8988T (cell line): ENCODE measurements around the gene FNDC11.
"Not testable (repeated sequence)": the region's sequence is repeated elsewhere in the genome, so short reads cannot be mapped to it uniquely, and the experiment has no call there.

Experiments
- DNase-seq: peaks from one replicate; pipeline ENCODE4 v3.0.0; 2011

The FNDC11 gene

GRCh38 chr20:63555661-63556381, 1.9 kb downstream of the FNDC11 start:
- DNase-seq, result no peak

- DNase-seq, result no peak
Observed at GRCh38 chr20:63556873-63557478, 3.0 kb downstream of the FNDC11 start.

- DNase-seq, result no peak
Observed at GRCh38 chr20:63557481-63557891, 3.5 kb downstream of the FNDC11 start.

- DNase-seq, result no peak
Observed at GRCh38 chr20:63558804-63559484, 5.0 kb downstream of the FNDC11 start.

- DNase-seq, result not testable (repeated sequence)
Observed at GRCh38 chr20:63559485-63560332, 5.8 kb downstream of the FNDC11 start.

- no peak for DNase-seq
Observed at GRCh38 chr20:63560333-63560805, 6.4 kb downstream of the FNDC11 start.

- no peak for DNase-seq
Observed at GRCh38 chr20:63560856-63561609, 7.1 kb downstream of the FNDC11 start.

- no peak for DNase-seq
Observed at GRCh38 chr20:63561624-63562396, 7.9 kb downstream of the FNDC11 start.

GRCh38 chr20:63562461-63563224, 8.7 kb downstream of the FNDC11 start:
- DNase-seq, result no peak

- no peak for DNase-seq
Observed at GRCh38 chr20:63563225-63563935, 9.4 kb downstream of the FNDC11 start.

- DNase-seq, result no peak
Observed at GRCh38 chr20:63564036-63564810, 10.3 kb downstream of the FNDC11 start.

GRCh38 chr20:63565021-63565698, 11.2 kb downstream of the FNDC11 start:
- no peak for DNase-seq

- no peak for DNase-seq
Observed at GRCh38 chr20:63565699-63566335, 11.9 kb downstream of the FNDC11 start.

GRCh38 chr20:63566395-63567135, 12.6 kb downstream of the FNDC11 start:
- no peak for DNase-seq

GRCh38 chr20:63567136-63567385, 13.1 kb downstream of the FNDC11 start:
- no peak for DNase-seq

GRCh38 chr20:63567386-63568169, 13.6 kb downstream of the FNDC11 start:
- no peak for DNase-seq
